ENCODE results near the gene ULK1.

ULK1 gene

DNA sequence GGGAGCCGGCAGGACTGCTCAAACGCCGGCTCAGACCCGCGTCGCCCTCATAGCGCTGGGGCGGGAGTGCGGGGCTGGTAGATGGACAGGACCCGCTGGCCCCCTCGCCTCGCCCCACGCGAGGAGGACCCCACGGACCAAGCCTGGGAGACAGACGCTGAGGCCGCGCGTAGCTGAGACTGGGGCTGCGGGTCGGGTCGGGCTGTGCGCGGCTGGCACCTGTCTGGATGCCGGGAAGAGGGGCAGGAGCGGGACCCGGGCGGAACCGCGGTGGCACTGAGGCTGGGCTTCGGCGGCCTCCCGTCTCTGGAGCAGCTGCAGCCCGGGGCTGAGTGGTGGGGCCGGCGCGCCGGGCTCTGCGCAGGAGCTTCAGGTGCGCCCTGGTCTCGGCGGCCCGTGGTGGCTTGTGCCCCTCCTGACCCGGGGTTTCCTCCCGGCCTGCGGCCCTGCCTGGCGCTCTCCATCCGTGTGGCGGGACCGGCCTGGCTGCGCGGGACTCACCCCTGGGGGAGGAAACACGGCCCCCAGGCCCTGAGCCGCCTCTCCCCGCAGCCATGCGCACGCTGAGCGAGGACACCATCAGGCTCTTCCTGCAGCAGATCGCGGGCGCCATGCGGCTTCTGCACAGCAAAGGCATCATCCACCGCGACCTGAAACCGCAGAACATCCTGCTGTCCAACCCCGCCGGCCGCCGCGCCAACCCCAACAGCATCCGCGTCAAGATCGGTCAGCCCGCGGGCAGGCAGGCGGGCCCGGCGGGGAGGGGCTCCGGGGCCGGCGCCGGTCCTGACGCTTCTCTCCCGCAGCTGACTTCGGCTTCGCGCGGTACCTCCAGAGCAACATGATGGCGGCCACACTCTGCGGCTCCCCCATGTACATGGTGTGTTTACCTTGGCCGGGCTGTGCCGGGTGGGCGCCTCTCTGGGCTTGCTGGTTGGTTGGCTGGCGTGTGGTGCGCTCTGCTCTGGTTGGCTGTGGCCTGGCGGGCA lies 14.0 kb downstream of the ULK1 start:
- Histone ChIP-seq H3K27ac (ENCODE audit: low read depth, low read length, poor library complexity, severe bottlenecking) (no peak overlapping the region), H3K9me3 (ENCODE audit: low read length) (no peaks in the 10 kb centered on the region), H3K36me3 (ENCODE audit: insufficient read depth, low read length) (peaks cover 4% of the 10 kb centered on the region), H3K4me2 (ENCODE audit: low read length) (no peak overlapping the region), H3K4me3 (ENCODE audit: low read depth, low read length, poor library complexity, severe bottlenecking) (no peak overlapping the region), H2AFZ (ENCODE audit: low read length) (no peak overlapping the region), H3K4me1 (ENCODE audit: insufficient read depth, low read length, severe bottlenecking) (no peaks in the 10 kb centered on the region), H3K79me2 (ENCODE audit: insufficient read depth, low read length) (no peaks in the 10 kb centered on the region), H3F3A (ENCODE audit: insufficient read depth, low read length) (no peaks in the 10 kb centered on the region), H3K9ac (ENCODE audit: low read length) (no peak overlapping the region), H4K20me1 (ENCODE audit: insufficient read depth, low read length) (no peaks in the 10 kb centered on the region), H3K27me3 (ENCODE audit: insufficient read depth, low read length) (no peaks in the 10 kb centered on the region), H3K9me2 (ENCODE audit: low read depth, low read length) (no peaks in the 10 kb centered on the region)
- TF ChIP-seq EZH2 (IDR thresholded peaks at IDR 0.05; ENCODE audit: borderline replicate concordance, low read length), result no peak
- TF ChIP-seq, protein P1, sequence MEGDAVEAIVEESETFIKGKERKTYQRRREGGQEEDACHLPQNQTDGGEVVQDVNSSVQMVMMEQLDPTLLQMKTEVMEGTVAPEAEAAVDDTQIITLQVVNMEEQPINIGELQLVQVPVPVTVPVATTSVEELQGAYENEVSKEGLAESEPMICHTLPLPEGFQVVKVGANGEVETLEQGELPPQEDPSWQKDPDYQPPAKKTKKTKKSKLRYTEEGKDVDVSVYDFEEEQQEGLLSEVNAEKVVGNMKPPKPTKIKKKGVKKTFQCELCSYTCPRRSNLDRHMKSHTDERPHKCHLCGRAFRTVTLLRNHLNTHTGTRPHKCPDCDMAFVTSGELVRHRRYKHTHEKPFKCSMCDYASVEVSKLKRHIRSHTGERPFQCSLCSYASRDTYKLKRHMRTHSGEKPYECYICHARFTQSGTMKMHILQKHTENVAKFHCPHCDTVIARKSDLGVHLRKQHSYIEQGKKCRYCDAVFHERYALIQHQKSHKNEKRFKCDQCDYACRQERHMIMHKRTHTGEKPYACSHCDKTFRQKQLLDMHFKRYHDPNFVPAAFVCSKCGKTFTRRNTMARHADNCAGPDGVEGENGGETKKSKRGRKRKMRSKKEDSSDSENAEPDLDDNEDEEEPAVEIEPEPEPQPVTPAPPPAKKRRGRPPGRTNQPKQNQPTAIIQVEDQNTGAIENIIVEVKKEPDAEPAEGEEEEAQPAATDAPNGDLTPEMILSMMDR (IDR thresholded peaks at IDR 0.05; ENCODE audit: low read length), result no peak

DNA sequence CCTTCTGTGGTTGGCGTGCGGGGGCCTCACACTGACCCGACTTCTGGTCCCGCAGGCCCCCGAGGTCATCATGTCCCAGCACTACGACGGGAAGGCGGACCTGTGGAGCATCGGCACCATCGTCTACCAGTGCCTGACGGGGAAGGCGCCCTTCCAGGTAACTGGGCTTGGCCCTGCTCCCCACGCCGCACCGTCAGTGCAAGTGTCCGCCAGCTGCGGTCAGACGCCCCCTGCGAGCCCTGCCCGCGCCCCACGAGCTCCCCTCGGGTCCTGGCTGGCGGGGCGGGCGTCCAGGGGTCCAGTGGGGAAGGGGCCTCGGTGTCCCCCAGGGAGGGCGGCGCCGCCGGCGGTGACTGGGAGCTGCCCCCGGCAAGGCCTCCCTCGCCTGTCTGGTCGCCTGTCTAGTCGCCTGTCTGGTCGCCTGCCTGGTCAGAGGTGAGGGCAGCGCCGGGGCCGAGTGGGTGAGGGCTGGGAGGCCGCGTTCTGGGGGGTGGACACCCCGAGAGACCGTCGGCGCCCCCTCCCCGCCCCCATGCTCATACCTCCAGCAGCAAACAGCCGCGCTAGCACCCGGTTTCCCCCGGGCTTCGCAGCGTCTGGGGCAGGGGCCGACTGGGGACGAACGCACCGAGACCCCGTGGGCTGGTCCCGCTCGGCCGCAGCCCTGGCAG lies 14.8 kb downstream of the ULK1 start:
- H3K9me3 ChIP-seq (ENCODE audit: low read length), result no peaks in the 10 kb centered on the region
- H3K36me3 ChIP-seq (ENCODE audit: insufficient read depth, low read length), result peaks cover 4% of the 10 kb centered on the region
- no peak overlapping the region for H3K9ac ChIP-seq (ENCODE audit: low read length)
- no peak overlapping the region for H3K27ac ChIP-seq (ENCODE audit: low read depth, low read length, poor library complexity, severe bottlenecking)
- H3K4me1 ChIP-seq (ENCODE audit: insufficient read depth, low read length, severe bottlenecking), result no peaks in the 10 kb centered on the region
- H3K4me3 ChIP-seq (ENCODE audit: low read depth, low read length, poor library complexity, severe bottlenecking), result no peak overlapping the region
- no peak overlapping the region for H3K4me2 ChIP-seq (ENCODE audit: low read length)
- no peaks in the 10 kb centered on the region for H3K27me3 ChIP-seq (ENCODE audit: insufficient read depth, low read length)
- no peak overlapping the region for H2AFZ ChIP-seq (ENCODE audit: low read length)
- H3K9me2 ChIP-seq (ENCODE audit: low read depth, low read length), result no peaks in the 10 kb centered on the region
- no peaks in the 10 kb centered on the region for H4K20me1 ChIP-seq (ENCODE audit: insufficient read depth, low read length)
- TF ChIP-seq, protein P1 (IDR thresholded peaks at IDR 0.05; ENCODE audit: low read length), result no peak
- no peak for TF ChIP-seq EZH2 (IDR thresholded peaks at IDR 0.05; ENCODE audit: borderline replicate concordance, low read length)
- H3K79me2 ChIP-seq (ENCODE audit: insufficient read depth, low read length), result no peaks in the 10 kb centered on the region
- no peaks in the 10 kb centered on the region for H3F3A ChIP-seq (ENCODE audit: insufficient read depth, low read length)

DNA sequence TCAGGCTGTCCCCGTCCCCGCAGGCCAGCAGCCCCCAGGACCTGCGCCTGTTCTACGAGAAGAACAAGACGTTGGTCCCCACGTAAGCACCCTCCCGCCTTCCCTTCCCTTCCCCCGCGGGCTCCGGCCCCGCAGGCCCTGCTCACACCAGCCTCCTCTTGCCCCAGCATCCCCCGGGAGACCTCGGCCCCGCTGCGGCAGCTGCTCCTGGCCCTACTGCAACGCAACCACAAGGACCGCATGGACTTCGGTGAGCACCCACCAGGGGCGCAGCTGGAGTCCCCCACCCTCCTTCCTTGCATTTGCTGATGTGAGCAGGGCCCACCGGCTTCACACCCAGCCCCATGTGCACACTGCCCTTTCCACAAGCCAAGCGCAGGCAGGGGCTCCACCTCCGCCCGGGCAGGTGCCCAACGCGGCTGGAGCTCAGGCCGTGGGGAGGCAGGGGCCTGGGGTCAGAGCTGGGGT lies 15.4 kb downstream of the ULK1 start:
- Histone ChIP-seq H3K9me2 (ENCODE audit: low read depth, low read length) (no peaks in the 10 kb centered on the region), H4K20me1 (ENCODE audit: insufficient read depth, low read length) (no peaks in the 10 kb centered on the region), H3K4me3 (ENCODE audit: low read depth, low read length, poor library complexity, severe bottlenecking) (no peak overlapping the region), H3K4me1 (ENCODE audit: insufficient read depth, low read length, severe bottlenecking) (no peaks in the 10 kb centered on the region), H3K27ac (ENCODE audit: low read depth, low read length, poor library complexity, severe bottlenecking) (no peak overlapping the region), H3K4me2 (ENCODE audit: low read length) (no peak overlapping the region), H3K27me3 (ENCODE audit: insufficient read depth, low read length) (no peaks in the 10 kb centered on the region), H3F3A (ENCODE audit: insufficient read depth, low read length) (no peaks in the 10 kb centered on the region), H3K9me3 (ENCODE audit: low read length) (no peaks in the 10 kb centered on the region), H3K9ac (ENCODE audit: low read length) (no peak overlapping the region), H3K36me3 (ENCODE audit: insufficient read depth, low read length) (peaks cover 4% of the 10 kb centered on the region), H2AFZ (ENCODE audit: low read length) (no peak overlapping the region), H3K79me2 (ENCODE audit: insufficient read depth, low read length) (no peaks in the 10 kb centered on the region)
- TF ChIP-seq, protein P1 (IDR thresholded peaks at IDR 0.05; ENCODE audit: low read length), result no peak
- no peak for TF ChIP-seq EZH2 (IDR thresholded peaks at IDR 0.05; ENCODE audit: borderline replicate concordance, low read length)
